ENCODE data around the gene ANP32E. TPM values are rescaled to one million over a fixed set of nuclear protein-coding genes. Genes with fewer than 3 reads are reported as not detected.

Gene ANP32E
- total RNA-seq, 4 donors from 2014 or later, result 15.1 to 44.9 (median 24.9) TPM

GRCh38 chr1:150263549-150263948, 27.6 kb upstream of the ANP32E start:
- Histone ChIP-seq H3K4me3 (no peak overlapping the region), H3K27ac (peak overlapping the region in 1 of 4 donors; percentile 12), H3K27me3 (no peaks in the 10 kb centered on the region), H3K9me3 (no peaks in the 10 kb centered on the region), H3K36me3 (peaks cover 2 to 32% of the 10 kb centered on the region in 2 donors), H3K4me1 (peaks cover 23 to 32% of the 10 kb centered on the region in 2 donors)
- no peak for TF ChIP-seq CTCF (IDR thresholded peaks at IDR 0.05 in 4 of 5, conservative IDR thresholded peaks at IDR 0.05 in 1 of 5)
- no peak for TF ChIP-seq POLR2A (IDR thresholded peaks at IDR 0.05)
- intact Hi-C loops (cut with DNase I; ENCODE audit: low total_unique reads), result no loop called here
- ATAC-seq, result no peak
- in situ Hi-C loops (cut with MboI; ENCODE audit: low sequenced_read_pairs in 4 of 4), result no loop called here
- no peak for DNase-seq

- peaks cover 21 to 37% of the 10 kb centered on the region in 2 donors for H3K4me1 ChIP-seq
- intact Hi-C loops (cut with DNase I; ENCODE audit: low total_unique reads), result no loop called here
- in situ Hi-C loops (cut with MboI; ENCODE audit: low sequenced_read_pairs in 4 of 4), result no loop called here
- peak overlapping the region in 1 of 4 donors; percentile 76 for H3K27ac ChIP-seq
- no peaks in the 10 kb centered on the region for H3K27me3 ChIP-seq
- no peaks in the 10 kb centered on the region for H3K9me3 ChIP-seq
- no peak for ATAC-seq
- DNase-seq, result no peak
- peaks cover 2 to 32% of the 10 kb centered on the region in 2 donors for H3K36me3 ChIP-seq
- TF ChIP-seq CTCF (IDR thresholded peaks at IDR 0.05 in 4 of 5, conservative IDR thresholded peaks at IDR 0.05 in 1 of 5) (no peak), POLR2A (IDR thresholded peaks at IDR 0.05) (no peak)
- H3K4me3 ChIP-seq, result no peak overlapping the region
Observed at GRCh38 chr1:150262388-150263320, 26.7 kb upstream of the ANP32E start.

GRCh38 chr1:150261367-150261766, 25.5 kb upstream of the ANP32E start:
- H3K4me3 ChIP-seq, result no peak overlapping the region
- no peak for ATAC-seq
- no peaks in the 10 kb centered on the region for H3K9me3 ChIP-seq
- H3K27ac ChIP-seq, result peak overlapping the region in 2 of 4 donors; percentile 6 to 76
- in situ Hi-C loops (cut with MboI; ENCODE audit: low sequenced_read_pairs in 4 of 4) (no loop called here), intact Hi-C loops (cut with DNase I; ENCODE audit: low total_unique reads) (no loop called here)
- H3K27me3 ChIP-seq, result no peaks in the 10 kb centered on the region
- peaks cover 2 to 23% of the 10 kb centered on the region in 2 donors for H3K36me3 ChIP-seq
- TF ChIP-seq POLR2A (IDR thresholded peaks at IDR 0.05) (no peak), CTCF (IDR thresholded peaks at IDR 0.05 in 4 of 5, conservative IDR thresholded peaks at IDR 0.05 in 1 of 5) (no peak)
- no peak for DNase-seq
- peaks cover 26 to 44% of the 10 kb centered on the region in 2 donors for H3K4me1 ChIP-seq

DNA sequence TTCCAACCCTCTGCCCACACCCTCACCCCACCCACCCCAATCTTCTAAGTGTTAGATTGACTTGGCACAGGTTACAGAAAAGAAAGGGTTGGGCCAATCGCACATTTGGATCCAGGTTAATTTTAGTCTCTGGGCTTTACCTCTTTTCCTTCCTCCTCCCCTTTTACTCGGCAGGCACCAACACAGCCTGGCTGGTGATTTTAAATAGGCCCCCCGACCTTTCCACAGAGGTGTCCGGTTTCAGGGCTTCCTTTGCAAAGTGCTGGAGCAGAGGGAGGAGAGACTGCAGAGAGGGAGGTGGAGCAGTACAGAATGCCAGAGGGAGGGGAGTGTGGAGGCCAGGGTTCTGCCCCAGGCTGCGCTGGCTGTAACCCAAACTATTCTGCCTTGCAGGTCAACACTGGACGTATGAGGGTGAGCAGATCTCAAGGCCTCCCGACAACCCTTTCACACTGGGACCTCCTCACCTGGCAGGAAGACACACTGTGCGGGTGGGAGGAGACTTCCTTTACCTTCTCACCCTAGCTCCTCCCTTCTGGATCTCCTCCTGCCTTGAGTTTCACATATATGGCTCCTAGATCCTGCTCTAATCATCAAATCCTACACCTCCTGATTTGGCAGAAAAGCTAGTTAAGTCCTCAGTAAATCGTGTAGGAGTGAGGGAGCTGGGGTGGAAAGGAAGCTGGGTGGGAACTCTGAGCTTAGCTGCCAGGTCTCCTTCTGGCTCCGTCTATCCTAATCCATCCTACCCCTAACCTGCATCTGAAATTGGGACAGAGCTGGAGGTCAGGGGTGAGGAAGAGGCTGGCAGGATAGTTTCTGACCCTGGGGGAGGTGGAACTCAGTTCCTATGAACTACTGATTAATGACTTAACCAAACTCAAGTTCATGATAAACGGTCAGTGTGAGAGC, 24.1 kb upstream of the ANP32E start:
- H3K36me3 ChIP-seq, result peaks cover 0 to 10% of the 10 kb centered on the region in 2 donors
- H3K27me3 ChIP-seq, result no peaks in the 10 kb centered on the region
- H3K27ac ChIP-seq, result peak overlapping the region; percentile 22 to 76 (median 66)
- intact Hi-C loops (cut with DNase I; ENCODE audit: low total_unique reads), result no loop called here
- peaks cover 32 to 48% of the 10 kb centered on the region in 2 donors for H3K4me1 ChIP-seq
- DNase-seq (peak in 1 of 2 donors; percentile 24), ATAC-seq (peak in 1 of 2 donors; percentile 5)
- in situ Hi-C loops (cut with MboI; ENCODE audit: low sequenced_read_pairs in 4 of 4), result no loop called here
- no peak for TF ChIP-seq POLR2A (IDR thresholded peaks at IDR 0.05)
- no peak for TF ChIP-seq CTCF (IDR thresholded peaks at IDR 0.05 in 4 of 5, conservative IDR thresholded peaks at IDR 0.05 in 1 of 5)
- no peaks in the 10 kb centered on the region for H3K9me3 ChIP-seq
- H3K4me3 ChIP-seq, result peak overlapping the region in 1 of 4 donors; percentile 5
